H1 (cell line): ENCODE results near the gene DGKI.

Source experiments
- EP300 ChIP-seq, 2 experiments: IDR thresholded peaks; 1 replicate in 1 of 2; 2 replicates in 1 of 2; pipeline ENCODE4 v1.6.1; 2011 to 2012; ENCODE audit warnings: low read depth in 2 of 2, low read length in 2 of 2, mild to moderate bottlenecking in 2 of 2, borderline replicate concordance in 1 of 2, inconsistent platforms in 1 of 2, moderate library complexity in 1 of 2
- NANOG ChIP-seq: IDR thresholded peaks from 2 replicates; pipeline ENCODE4 v1.6.1; 2011; ENCODE audit warnings: low read length, low read depth, mild to moderate bottlenecking, inconsistent platforms; ENCODE audit not compliant: insufficient read depth, poor library complexity, severe bottlenecking
- RFX5 ChIP-seq: IDR thresholded peaks from 2 replicates; pipeline ENCODE4 v1.6.1; 2011; ENCODE audit warnings: low read depth, low read length, improper control_type of control experiment, borderline replicate concordance
- TF ChIP-seq, protein P1 (sequence below), 3 experiments: IDR thresholded peaks; 1 replicate in 2 of 3; 2 replicates in 1 of 3; pipeline versions ENCODE4 v1.5.1 to v1.6.1; 2011; ENCODE audit warnings: low read length in 3 of 3, mild to moderate bottlenecking in 3 of 3, inconsistent platforms in 2 of 3, low read depth in 1 of 3, moderate library complexity in 1 of 3; ENCODE audit not compliant: insufficient read depth in 1 of 3; ENCODE audit errors: control extremely low read depth in 1 of 3

DNA sequence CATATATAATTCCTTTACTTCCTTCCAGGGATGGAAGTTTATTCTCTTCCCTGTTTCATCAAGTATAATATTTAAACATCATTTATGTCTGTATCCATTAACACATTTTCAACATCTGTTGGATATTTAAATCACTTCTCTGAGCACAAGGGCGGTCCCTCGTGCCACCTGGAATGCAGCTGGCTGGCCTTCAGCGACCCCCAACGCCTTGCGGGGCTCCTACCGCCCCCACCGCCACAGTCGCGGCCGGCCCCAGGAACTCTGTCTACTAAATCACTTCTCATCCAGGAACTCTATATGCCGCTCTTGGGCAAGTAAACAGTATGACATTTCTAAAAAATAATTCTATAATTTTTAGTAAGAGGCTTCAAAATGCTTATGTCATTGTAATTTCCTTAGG lies 282.1 kb downstream of the DGKI start:
- TF ChIP-seq, protein P1, sequence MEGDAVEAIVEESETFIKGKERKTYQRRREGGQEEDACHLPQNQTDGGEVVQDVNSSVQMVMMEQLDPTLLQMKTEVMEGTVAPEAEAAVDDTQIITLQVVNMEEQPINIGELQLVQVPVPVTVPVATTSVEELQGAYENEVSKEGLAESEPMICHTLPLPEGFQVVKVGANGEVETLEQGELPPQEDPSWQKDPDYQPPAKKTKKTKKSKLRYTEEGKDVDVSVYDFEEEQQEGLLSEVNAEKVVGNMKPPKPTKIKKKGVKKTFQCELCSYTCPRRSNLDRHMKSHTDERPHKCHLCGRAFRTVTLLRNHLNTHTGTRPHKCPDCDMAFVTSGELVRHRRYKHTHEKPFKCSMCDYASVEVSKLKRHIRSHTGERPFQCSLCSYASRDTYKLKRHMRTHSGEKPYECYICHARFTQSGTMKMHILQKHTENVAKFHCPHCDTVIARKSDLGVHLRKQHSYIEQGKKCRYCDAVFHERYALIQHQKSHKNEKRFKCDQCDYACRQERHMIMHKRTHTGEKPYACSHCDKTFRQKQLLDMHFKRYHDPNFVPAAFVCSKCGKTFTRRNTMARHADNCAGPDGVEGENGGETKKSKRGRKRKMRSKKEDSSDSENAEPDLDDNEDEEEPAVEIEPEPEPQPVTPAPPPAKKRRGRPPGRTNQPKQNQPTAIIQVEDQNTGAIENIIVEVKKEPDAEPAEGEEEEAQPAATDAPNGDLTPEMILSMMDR (IDR thresholded peaks at IDR 0.05; ENCODE audit: control extremely low read depth in 1 of 3, insufficient read depth in 1 of 3, low read depth in 1 of 3, low read length in 3 of 3): no peak
- TF ChIP-seq RFX5 (no peak), NANOG (no peak), EP300 (IDR thresholded peaks at IDR 0.05; ENCODE audit: borderline replicate concordance in 1 of 2, low read depth in 2 of 2, low read length in 2 of 2) (no peak)
